ENCODE results near the gene XK.
"Not testable (repeated sequence)": the region's sequence is repeated elsewhere in the genome, so short reads cannot be mapped to it uniquely, and the experiment has no call there.

The XK gene

GRCh38 chrX:37754516-37754915 lies 68.9 kb downstream of the XK start:
- no peak for DNase-seq (ENCODE audit: low read depth in 3 of 3)

- no peak for DNase-seq (ENCODE audit: low read depth in 3 of 3)
Observed at GRCh38 chrX:37755025-37755424, 69.4 kb downstream of the XK start.

DNA sequence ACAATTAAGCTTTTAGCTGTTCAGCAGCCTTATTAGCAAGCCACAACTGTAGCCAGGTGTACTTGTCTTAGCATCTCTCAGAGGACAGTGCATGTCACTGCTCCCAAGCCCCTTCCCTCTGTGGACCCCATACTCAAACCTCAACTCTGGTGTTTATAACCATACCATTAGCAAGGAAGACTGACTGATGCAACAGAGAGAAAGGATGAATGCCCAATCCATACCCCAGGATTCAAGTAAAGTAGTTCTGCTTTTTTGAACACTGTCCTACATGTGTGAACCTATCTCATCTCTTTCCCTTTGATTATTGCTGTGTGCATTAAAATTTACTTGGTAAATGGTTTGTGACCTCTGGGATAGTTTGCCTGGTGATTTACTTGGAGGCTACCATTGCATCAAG lies 71.5 kb downstream of the XK start:
- no peak for DNase-seq (ENCODE audit: low read depth in 3 of 3)

- no peak for DNase-seq (ENCODE audit: low read depth in 3 of 3)
Observed at GRCh38 chrX:37759351-37759750, 73.8 kb downstream of the XK start.

DNA sequence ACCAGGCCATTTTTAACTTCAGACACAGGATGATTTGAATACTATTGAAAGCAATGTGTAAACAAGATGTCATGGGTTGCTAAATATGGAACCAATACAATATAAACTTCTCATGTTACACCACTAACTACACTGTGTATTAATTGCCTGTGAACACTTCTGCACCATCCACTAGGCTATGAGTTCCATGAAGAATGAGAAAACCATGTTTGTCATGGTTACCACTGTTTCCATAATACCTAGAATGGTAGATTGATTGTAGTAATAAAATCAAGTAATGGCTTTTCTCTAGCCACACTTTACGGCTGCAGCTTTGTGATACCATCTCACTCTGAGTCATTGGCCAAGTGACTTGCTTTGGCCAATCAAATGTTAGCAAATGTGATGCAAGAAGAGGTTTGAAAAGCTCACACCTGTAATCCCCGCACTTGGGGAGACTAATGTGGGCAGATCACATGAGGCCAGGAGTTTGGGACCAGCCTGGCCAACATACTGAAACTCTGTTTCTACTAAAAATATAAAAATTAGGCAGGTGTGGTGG lies 74.4 kb downstream of the XK start:
- no peak for DNase-seq (ENCODE audit: low read depth in 3 of 3)

GRCh38 chrX:37763400-37763799 lies 77.8 kb downstream of the XK start:
- no peak for DNase-seq (ENCODE audit: low read depth in 3 of 3)

DNA sequence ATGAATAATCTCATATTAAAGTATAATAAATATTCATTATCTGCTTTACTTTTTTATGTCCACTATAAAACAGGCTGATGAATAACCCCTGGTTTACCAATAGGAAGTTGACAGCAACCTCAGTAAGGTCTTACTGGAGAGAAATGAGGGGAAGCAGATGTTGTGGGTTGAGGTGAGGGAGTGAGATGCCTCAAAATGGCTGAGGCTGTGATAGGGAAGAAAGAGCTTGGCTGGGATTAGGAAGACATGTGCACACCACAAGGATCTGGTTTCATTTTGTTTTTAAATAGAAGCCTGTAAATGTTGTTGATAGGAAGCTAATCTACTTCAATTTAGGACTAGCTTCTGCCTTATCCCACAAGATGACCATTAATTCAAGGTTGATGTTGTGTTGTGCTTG lies 79.9 kb downstream of the XK start:
- DNase-seq (ENCODE audit: low read depth in 3 of 3), result no peak

GRCh38 chrX:37767430-37767829 lies 81.8 kb downstream of the XK start:
- no peak for DNase-seq (ENCODE audit: low read depth in 3 of 3)

GRCh38 chrX:37768866-37769265 lies 83.3 kb downstream of the XK start:
- not testable (repeated sequence) for DNase-seq (ENCODE audit: low read depth in 3 of 3)

DNA sequence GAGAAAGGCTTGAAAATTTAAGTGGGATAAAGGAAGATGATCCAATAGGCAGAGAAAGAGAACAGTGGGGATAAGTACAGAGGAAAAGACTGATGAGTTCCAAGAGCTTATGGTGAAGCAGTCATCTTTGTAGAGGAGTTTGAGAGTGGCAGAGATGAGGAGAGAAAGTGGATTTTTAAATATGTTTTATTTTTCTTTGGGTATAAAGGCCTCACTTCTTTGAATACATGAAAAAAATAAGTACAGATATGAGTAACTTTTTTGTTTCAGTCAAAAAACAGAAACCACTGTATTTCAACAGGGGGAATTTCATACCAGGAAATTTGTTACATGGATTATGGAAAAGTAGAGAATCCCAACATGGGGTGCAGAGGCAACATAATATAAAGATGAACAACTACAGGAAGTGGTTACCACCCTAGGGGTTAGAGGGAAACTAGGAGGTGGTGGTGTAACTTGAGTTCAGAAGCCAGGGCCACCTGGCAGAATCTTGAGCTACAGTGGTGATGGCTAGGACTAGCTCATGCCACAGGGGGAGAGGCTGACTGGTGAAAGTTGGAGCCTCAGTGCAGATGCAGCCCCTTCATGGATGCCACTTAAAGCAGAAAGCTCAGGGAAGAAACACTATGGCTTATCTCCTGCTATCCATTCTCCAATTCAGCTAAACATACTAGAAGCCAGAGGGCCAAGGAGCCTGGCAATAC lies 90.8 kb downstream of the XK start:
- no peak for DNase-seq (ENCODE audit: low read depth in 3 of 3)

DNA sequence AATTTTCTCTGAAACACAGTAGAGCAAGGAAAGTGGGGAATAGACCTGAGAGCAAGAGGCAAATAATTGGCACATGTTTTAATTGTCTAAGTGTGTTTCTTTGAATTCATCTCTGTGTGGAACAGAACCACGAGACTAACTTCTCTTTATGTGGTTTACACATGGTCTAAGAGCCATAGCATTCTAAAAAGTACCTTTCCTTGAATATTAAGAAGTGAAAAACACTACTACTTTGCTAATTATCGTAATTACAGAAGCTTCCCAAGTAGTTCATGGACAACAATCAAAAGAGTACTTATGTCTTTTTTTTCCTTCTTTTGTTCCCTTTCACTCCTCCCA lies 91.4 kb downstream of the XK start:
- no peak for DNase-seq (ENCODE audit: low read depth in 3 of 3)

GRCh38 chrX:37779857-37780256 lies 94.3 kb downstream of the XK start, which contains the start of gene CYBB:
CYBB (plus strand) TSS chrX:37780059; CDS start chrX:37780078, 19 bp downstream.
- no peak for DNase-seq (ENCODE audit: low read depth in 3 of 3)

DNA sequence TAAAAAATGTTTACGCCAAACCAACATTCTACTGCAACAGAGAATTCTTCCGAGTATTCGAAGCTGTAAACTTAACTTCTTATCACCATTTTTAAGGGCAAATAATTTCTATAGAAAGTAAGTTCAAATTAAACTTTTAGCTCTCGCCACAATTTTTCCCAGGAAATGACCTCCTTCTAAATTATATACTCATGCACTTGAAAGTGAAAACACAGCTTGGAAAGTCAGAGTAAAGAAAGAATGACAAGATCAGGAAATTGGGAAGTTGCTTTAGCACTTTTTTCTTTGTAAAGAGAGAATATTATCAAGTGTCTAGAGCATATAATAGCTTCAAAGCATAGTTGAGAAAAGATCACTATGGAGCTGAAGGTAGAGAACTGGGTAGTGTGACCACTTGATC lies 95.5 kb downstream of the XK start:
- DNase-seq (ENCODE audit: low read depth in 3 of 3), result no peak
